ENCODE data around the gene CACNA1C.

The CACNA1C gene

GRCh38 chr12:2466211-2466610 lies 413.4 kb downstream of the CACNA1C start:
- Histone ChIP-seq H3K9me3 (ENCODE audit: control insufficient read depth, insufficient read depth, low read length) (no peaks in the 10 kb centered on the region), H3K27ac (ENCODE audit: low read depth, low read length) (no peak overlapping the region), H4K20me1 (ENCODE audit: control insufficient read depth, insufficient read depth, low read depth, low read length) (no peaks in the 10 kb centered on the region), H3K4me1 (ENCODE audit: control insufficient read depth, low read length) (no peaks in the 10 kb centered on the region), H3K36me3 (ENCODE audit: control insufficient read depth, low read length) (no peaks in the 10 kb centered on the region), H3K79me2 (ENCODE audit: control insufficient read depth, low read length) (no peaks in the 10 kb centered on the region), H3K9me2 (replicated peaks; ENCODE audit: control insufficient read depth, low read length) (no peaks in the 10 kb centered on the region), H3K27me3 (ENCODE audit: control insufficient read depth, low read length) (no peaks in the 10 kb centered on the region), H3F3A (ENCODE audit: control insufficient read depth, insufficient read depth) (no peaks in the 10 kb centered on the region), H3K4me3 (ENCODE audit: low read length) (no peak overlapping the region), H3K4me2 (ENCODE audit: low read length) (no peak overlapping the region)
- TF ChIP-seq EZH2phosphoT487 (IDR thresholded peaks at IDR 0.05; ENCODE audit: borderline replicate concordance, low read length) (no peak), CTCF (IDR thresholded peaks at IDR 0.05; ENCODE audit: low read depth, low read length, poor library complexity, severe bottlenecking) (no peak)

- Histone ChIP-seq H3K9me3 (ENCODE audit: control insufficient read depth, insufficient read depth, low read length) (no peaks in the 10 kb centered on the region), H3K27me3 (ENCODE audit: control insufficient read depth, low read length) (no peaks in the 10 kb centered on the region), H4K20me1 (ENCODE audit: control insufficient read depth, insufficient read depth, low read depth, low read length) (no peaks in the 10 kb centered on the region), H3K4me2 (ENCODE audit: low read length) (no peak overlapping the region), H3K79me2 (ENCODE audit: control insufficient read depth, low read length) (no peaks in the 10 kb centered on the region), H3F3A (ENCODE audit: control insufficient read depth, insufficient read depth) (no peaks in the 10 kb centered on the region), H3K9me2 (replicated peaks; ENCODE audit: control insufficient read depth, low read length) (no peaks in the 10 kb centered on the region), H3K4me1 (ENCODE audit: control insufficient read depth, low read length) (no peaks in the 10 kb centered on the region), H3K27ac (ENCODE audit: low read depth, low read length) (no peak overlapping the region), H3K4me3 (ENCODE audit: low read length) (no peak overlapping the region), H3K36me3 (ENCODE audit: control insufficient read depth, low read length) (no peaks in the 10 kb centered on the region)
- no peak for TF ChIP-seq CTCF (IDR thresholded peaks at IDR 0.05; ENCODE audit: low read depth, low read length, poor library complexity, severe bottlenecking)
- TF ChIP-seq EZH2phosphoT487 (IDR thresholded peaks at IDR 0.05; ENCODE audit: borderline replicate concordance, low read length) = no peak
Observed at GRCh38 chr12:2467447-2468195, 414.8 kb downstream of the CACNA1C start.

DNA sequence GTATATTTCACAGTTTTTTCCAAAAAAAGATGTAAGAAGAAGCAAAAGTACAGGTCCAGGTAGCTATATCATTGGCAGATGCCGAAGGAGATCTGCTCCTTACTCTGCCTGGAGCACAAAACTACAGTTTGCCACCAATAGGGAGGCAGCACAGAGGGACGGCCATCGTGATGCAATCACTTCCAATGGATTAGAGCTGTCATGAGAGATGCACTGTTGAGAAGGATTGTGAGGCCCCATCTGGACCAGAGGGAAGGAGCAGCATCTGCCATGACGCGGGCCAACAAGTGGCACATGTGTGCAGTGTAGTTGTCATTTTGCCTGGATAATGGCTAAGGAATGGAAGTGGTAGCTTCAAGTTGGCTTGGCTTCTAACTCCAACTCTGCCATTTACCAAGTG lies 423.2 kb downstream of the CACNA1C start:
- Histone ChIP-seq H3K27ac (ENCODE audit: low read depth, low read length) (no peak overlapping the region), H3K79me2 (ENCODE audit: control insufficient read depth, low read length) (no peaks in the 10 kb centered on the region), H4K20me1 (ENCODE audit: control insufficient read depth, insufficient read depth, low read depth, low read length) (no peaks in the 10 kb centered on the region), H3K9me2 (replicated peaks; ENCODE audit: control insufficient read depth, low read length) (no peaks in the 10 kb centered on the region), H3K36me3 (ENCODE audit: control insufficient read depth, low read length) (no peaks in the 10 kb centered on the region), H3K9me3 (ENCODE audit: control insufficient read depth, insufficient read depth, low read length) (no peaks in the 10 kb centered on the region), H3K4me1 (ENCODE audit: control insufficient read depth, low read length) (no peaks in the 10 kb centered on the region), H3K27me3 (ENCODE audit: control insufficient read depth, low read length) (peaks cover 7% of the 10 kb centered on the region), H3K4me3 (ENCODE audit: low read length) (no peak overlapping the region), H3F3A (ENCODE audit: control insufficient read depth, insufficient read depth) (no peaks in the 10 kb centered on the region), H3K4me2 (ENCODE audit: low read length) (no peak overlapping the region)
- TF ChIP-seq EZH2phosphoT487 (IDR thresholded peaks at IDR 0.05; ENCODE audit: borderline replicate concordance, low read length) (no peak), CTCF (IDR thresholded peaks at IDR 0.05; ENCODE audit: low read depth, low read length, poor library complexity, severe bottlenecking) (no peak)

Measured in DOHH2 (cell line).